Naive thymus-derived CD8-positive, alpha-beta T cell (primary cell): ENCODE results near the gene MYD88. TPM values are rescaled to one million over a fixed set of nuclear protein-coding genes. Genes with fewer than 3 reads are reported as not detected.
A peak's percentile ranks its signal among the peaks of the same experiment; 100 is the strongest.

ENCODE experiments used
- ATAC-seq, 2 donors: fragments of 150-1000 bp; cut with Tn5 transposase in 1 of 2; sonication (Bioruptor Pico), chemical (Tn5 transposase) in 1 of 2; 1 replicate in 1 of 2; 2 replicates in 1 of 2; pipeline ENCODE4 v1.10.0; 2021; ENCODE audit warnings: mild to moderate bottlenecking in 2 of 2, moderate library complexity in 2 of 2
- POLR2A ChIA-PET: fragments of 350-600 bp; sonication (Branson Sonifier 250); formaldehyde crosslinking; loops from one replicate; lab custom pipeline; 2021; ENCODE audit warnings: antibody characterized with exemption; lab: Charles Lee
- DNase-seq, 10 donors: peaks; one replicate each; pipeline versions ENCODE4 v3.0.0 to v3.0.0-alpha.2; 2020 to 2022
- H3K27ac Mint-ChIP-seq, 10 donors: one replicate each; pipeline ENCODE4 v1.8.0; 2020 to 2022; ENCODE audit warnings: mild to moderate bottlenecking in 10 of 10, mixed read lengths in 10 of 10, moderate library complexity in 4 of 10, inconsistent platforms in 1 of 10
- H3K27me3 Mint-ChIP-seq, 5 donors: one replicate each; pipeline ENCODE4 v1.8.0; 2021 to 2022; ENCODE audit warnings: mixed read lengths in 5 of 5
- H3K36me3 Mint-ChIP-seq, 3 donors: one replicate each; pipeline ENCODE4 v1.8.0; 2020 to 2022; ENCODE audit warnings: mixed read lengths in 3 of 3, mild to moderate bottlenecking in 2 of 3, inconsistent platforms in 1 of 3
- H3K4me1 Mint-ChIP-seq, 4 donors: one replicate each; pipeline ENCODE4 v1.8.0; 2021 to 2022; ENCODE audit warnings: mixed read lengths in 4 of 4
- H3K4me3 Mint-ChIP-seq, 10 donors: one replicate each; pipeline ENCODE4 v1.8.0; 2020 to 2022; ENCODE audit warnings: mild to moderate bottlenecking in 10 of 10, mixed read lengths in 10 of 10, moderate library complexity in 6 of 10, inconsistent platforms in 1 of 10
- H3K9me3 Mint-ChIP-seq, 9 donors: one replicate each; pipeline ENCODE4 v1.8.0; 2020 to 2022; ENCODE audit warnings: mixed read lengths in 9 of 9, mild to moderate bottlenecking in 3 of 9, inconsistent platforms in 1 of 9, moderate library complexity in 1 of 9
- polyA plus RNA-seq, 3 donors: library from polyadenylated mRNA; unstranded; fragments of 300-500 nt; fragmentation: Illumina TruSeq; gene quantifications; one replicate each; pipeline ENCODE4 v1.2.3, GENCODE V29; 2021
- total RNA-seq, 8 experiments: library from RNA in 2 of 8; stranded (reverse) in 2 of 8; gene quantifications; one replicate each; pipeline ENCODE4 v1.2.3 and lab custom pipeline; 2021 to 2026

MYD88 gene
- total and polyA plus RNA-seq, 5 experiments from 2014 or later = 40.6 to 73.9 (median 54.5) TPM

DNA sequence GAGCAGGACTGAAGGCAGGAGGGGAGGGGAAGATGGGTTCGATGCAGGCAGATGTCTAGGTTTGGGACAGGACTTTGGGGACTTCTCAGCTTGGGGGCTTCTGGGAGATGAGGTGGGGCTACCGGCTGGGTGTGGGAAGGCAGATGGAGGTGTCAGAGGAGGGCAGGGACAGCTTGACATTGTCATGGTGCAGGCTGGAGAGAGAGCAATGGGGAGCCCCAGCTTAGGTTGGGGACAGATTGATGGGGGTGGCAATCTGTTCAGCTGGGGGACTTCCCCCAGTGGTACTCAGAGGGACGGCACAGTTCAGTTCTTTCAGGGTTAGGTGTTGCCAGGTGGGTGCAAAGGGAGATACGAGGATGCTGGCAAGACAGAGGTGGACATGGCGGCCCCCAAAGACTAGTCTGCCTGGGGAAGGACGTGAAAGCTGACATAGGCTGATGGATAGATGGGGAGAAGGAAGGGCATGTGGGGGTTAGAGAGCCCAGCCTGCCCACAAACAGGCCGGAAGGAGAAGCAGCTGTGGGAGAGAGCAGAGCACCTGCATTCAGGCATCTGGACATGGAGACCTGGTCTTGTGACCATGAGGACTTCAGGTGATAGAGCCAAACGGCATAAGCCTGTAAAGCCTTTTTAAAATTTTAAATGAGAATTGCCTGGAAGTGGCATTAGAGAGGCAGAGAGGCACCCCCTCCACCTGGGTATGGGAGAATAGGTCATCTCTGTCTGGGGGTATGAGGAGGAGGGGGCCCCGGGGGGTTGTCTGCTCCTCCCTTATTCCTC, 22.6 kb upstream of the MYD88 start:
- DNase-seq = peak in 1 of 10 donors; percentile 22
- H3K9me3 Mint-ChIP-seq = no peaks in the 10 kb centered on the region
- H3K36me3 Mint-ChIP-seq = peaks cover 0 to 6% (median 0%) of the 10 kb centered on the region in 3 donors
- H3K27me3 Mint-ChIP-seq = no peaks in the 10 kb centered on the region
- H3K27ac Mint-ChIP-seq = peak overlapping the region in 3 of 10 donors; percentile 52 to 85 (median 63)
- no peak overlapping the region for H3K4me3 Mint-ChIP-seq
- ATAC-seq = no peak
- peaks cover 6 to 17% (median 13%) of the 10 kb centered on the region in 4 donors for H3K4me1 Mint-ChIP-seq
- POLR2A ChIA-PET = no interaction called here

GRCh38 chr3:38116471-38117162, 21.8 kb upstream of the MYD88 start:
- POLR2A ChIA-PET = interaction anchor here (1.0 kb wide), 1 partner anchor 20 kb away, joined by 5 read pairs; the partner anchor contains the start of gene ACAA1

DNA sequence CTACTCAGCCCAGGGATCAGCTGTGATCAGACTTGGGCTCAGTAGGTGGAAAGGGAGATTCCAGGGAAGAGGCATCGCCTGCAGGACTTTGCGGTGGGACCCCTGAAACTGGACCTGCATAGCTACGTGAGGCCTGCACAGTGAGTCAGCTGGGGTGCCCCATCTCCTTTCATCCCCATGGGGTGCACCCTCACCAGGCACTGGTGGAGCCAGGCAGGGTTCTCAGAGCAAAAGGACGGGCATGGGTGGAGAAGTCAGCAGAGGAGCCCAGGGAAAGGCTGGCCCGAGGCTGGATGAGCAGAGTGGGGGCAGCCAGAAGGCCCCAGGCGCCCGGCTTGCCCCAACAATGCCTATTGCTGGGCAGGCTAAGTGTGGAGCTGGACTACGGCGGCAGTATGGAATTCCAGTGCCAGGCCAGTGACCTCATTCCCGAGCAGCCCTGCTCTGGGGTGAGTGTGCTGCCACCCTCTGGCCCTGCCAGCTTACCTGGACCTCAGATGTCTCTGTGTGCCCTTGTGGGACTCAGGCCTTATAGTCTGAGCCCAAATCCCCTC, 21.2 kb upstream of the MYD88 start:
- H3K4me1 Mint-ChIP-seq = peaks cover 6 to 16% (median 13%) of the 10 kb centered on the region in 4 donors
- H3K9me3 Mint-ChIP-seq = no peaks in the 10 kb centered on the region
- DNase-seq (peak in 1 of 10 donors; percentile 49), ATAC-seq (no peak)
- H3K36me3 Mint-ChIP-seq = peaks cover 0 to 12% (median 0%) of the 10 kb centered on the region in 3 donors
- H3K4me3 Mint-ChIP-seq = no peak overlapping the region
- no peaks in the 10 kb centered on the region for H3K27me3 Mint-ChIP-seq
- no peak overlapping the region for H3K27ac Mint-ChIP-seq
- POLR2A ChIA-PET = interaction anchor here (1.0 kb wide), 1 partner anchor 20 kb away, joined by 5 read pairs; the partner anchor contains the start of gene ACAA1

More at GRCh38 chr3:38116471-38117162, 21.8 kb upstream of the MYD88 start:
- Mint-ChIP-seq H3K27ac (peak overlapping the region in 1 of 10 donors; percentile 52), H3K9me3 (no peaks in the 10 kb centered on the region), H3K36me3 (peaks cover 0 to 9% (median 0%) of the 10 kb centered on the region in 3 donors), H3K4me3 (no peak overlapping the region), H3K4me1 (peaks cover 6 to 16% (median 13%) of the 10 kb centered on the region in 4 donors), H3K27me3 (no peaks in the 10 kb centered on the region)
- DNase-seq (peak in 1 of 10 donors; percentile 42), ATAC-seq (no peak)

GRCh38 chr3:38117748-38118420, 20.6 kb upstream of the MYD88 start:
- Mint-ChIP-seq H3K36me3 (peaks cover 0 to 19% (median 0%) of the 10 kb centered on the region in 3 donors), H3K9me3 (no peaks in the 10 kb centered on the region), H3K4me1 (peaks cover 6 to 16% (median 13%) of the 10 kb centered on the region in 4 donors), H3K27me3 (no peaks in the 10 kb centered on the region), H3K27ac (peak overlapping the region in 9 of 10 donors; percentile 9 to 66 (median 48)), H3K4me3 (no peak overlapping the region)
- POLR2A ChIA-PET = interaction anchor here (0.6 to 1.4 kb wide), 2 partner anchors 19 to 113 kb away, joined by 3 to 4 read pairs; partner anchors contain the start of gene ACAA1
- DNase-seq = peak; percentile 52 to 83 (median 71)
- ATAC-seq = peak; percentile 92 to 94

DNA sequence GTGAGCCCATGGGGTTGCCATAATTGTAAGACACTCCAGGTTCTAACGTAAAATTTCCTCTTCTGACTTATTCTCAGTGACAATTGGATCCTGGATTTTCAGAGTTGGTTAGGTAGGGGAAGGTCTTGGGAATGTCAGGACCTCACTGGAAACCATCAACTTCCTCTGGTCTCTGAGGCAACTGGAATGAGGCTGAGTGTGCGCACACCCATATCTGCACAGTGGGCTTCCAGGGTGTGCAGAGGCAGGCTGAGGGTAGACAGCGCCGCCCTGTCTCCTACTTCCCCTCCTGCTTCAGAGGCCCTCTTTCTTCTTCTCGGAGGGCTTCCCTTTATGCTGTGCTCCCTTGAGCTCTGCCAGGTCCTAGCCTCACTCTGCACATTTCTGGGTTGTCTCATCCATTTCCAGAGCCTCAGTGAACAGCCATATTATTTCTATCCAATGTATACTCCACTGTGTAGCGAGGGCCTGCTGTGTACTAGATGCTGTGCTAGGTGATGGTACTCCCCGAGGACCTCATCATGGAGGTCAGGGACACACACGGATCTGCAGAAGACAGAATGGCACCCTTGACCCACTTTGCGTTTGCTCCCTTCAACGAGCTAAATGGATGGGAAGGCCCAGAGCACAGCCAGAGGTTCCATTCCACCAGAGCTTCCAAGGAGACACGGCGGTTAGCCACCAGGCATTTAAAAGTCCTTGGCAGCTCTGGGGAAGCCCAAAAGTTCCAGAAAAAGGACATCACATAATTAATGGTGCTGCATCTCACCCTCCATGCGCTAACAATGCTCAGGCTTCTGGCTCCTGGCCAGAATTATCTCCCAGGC, 19.8 kb upstream of the MYD88 start:
- ATAC-seq (no peak), DNase-seq (peak in 1 of 10 donors; percentile 56)
- H3K36me3 Mint-ChIP-seq = peaks cover 0 to 25% (median 0%) of the 10 kb centered on the region in 3 donors
- POLR2A ChIA-PET = interaction anchor here (0.6 to 1.4 kb wide), 2 partner anchors 19 to 112 kb away, joined by 3 to 4 read pairs; partner anchors contain the start of gene ACAA1
- H3K9me3 Mint-ChIP-seq = no peaks in the 10 kb centered on the region
- no peak overlapping the region for H3K4me3 Mint-ChIP-seq
- H3K27me3 Mint-ChIP-seq = no peaks in the 10 kb centered on the region
- H3K4me1 Mint-ChIP-seq = peaks cover 6 to 16% (median 13%) of the 10 kb centered on the region in 4 donors
- H3K27ac Mint-ChIP-seq = peak overlapping the region in 8 of 10 donors; percentile 25 to 91 (median 61)

DNA sequence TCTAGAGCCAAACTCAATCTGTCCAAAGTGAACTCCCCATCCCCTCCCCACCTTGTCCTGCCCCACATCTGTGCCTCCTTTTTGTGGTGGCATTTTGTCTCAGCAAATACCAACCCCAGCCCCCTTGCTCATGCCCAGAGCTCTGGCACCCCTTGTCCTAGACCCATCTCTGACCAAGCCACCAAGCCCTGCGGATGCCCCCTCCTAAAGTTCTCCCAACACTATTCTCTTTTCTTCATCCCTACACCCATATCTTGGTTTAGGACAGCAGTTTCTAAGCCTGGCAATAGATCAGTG, 19.3 kb upstream of the MYD88 start:
- Mint-ChIP-seq H3K9me3 (no peaks in the 10 kb centered on the region), H3K27me3 (no peaks in the 10 kb centered on the region), H3K36me3 (peaks cover 0 to 31% (median 0%) of the 10 kb centered on the region in 3 donors), H3K4me3 (no peak overlapping the region), H3K27ac (peak overlapping the region in 6 of 10 donors; percentile 46 to 91 (median 67)), H3K4me1 (peaks cover 6 to 16% (median 13%) of the 10 kb centered on the region in 4 donors)
- ATAC-seq = no peak
- POLR2A ChIA-PET = interaction anchor here (1.4 kb wide), 1 partner anchor 18 kb away, joined by 4 read pairs; the partner anchor contains the start of gene ACAA1
- DNase-seq = no peak

- H3K4me1 Mint-ChIP-seq = peaks cover 10 to 19% (median 14%) of the 10 kb centered on the region in 4 donors
- H3K27me3 Mint-ChIP-seq = no peaks in the 10 kb centered on the region
- peak overlapping the region in 7 of 10 donors; percentile 58 to 91 (median 71) for H3K27ac Mint-ChIP-seq
- no peaks in the 10 kb centered on the region for H3K9me3 Mint-ChIP-seq
- POLR2A ChIA-PET = interaction anchor here (0.6 kb wide), 1 partner anchor 78 kb away, joined by 3 read pairs; no protein-coding TSS in a partner anchor
- DNase-seq (peak in 1 of 10 donors; percentile 60), ATAC-seq (no peak)
- peaks cover 0 to 40% (median 0%) of the 10 kb centered on the region in 3 donors for H3K36me3 Mint-ChIP-seq
- H3K4me3 Mint-ChIP-seq = no peak overlapping the region
These were observed 18.4 kb upstream of the MYD88 start for GRCh38 chr3:38119821-38120692.

GRCh38 chr3:38120693-38121450, 17.6 kb upstream of the MYD88 start:
- no peak overlapping the region for H3K4me3 Mint-ChIP-seq
- DNase-seq (no peak), ATAC-seq (no peak)
- H3K36me3 Mint-ChIP-seq = peaks cover 0 to 48% (median 5%) of the 10 kb centered on the region in 3 donors
- no peaks in the 10 kb centered on the region for H3K27me3 Mint-ChIP-seq
- peaks cover 5 to 20% (median 15%) of the 10 kb centered on the region in 4 donors for H3K4me1 Mint-ChIP-seq
- no peaks in the 10 kb centered on the region for H3K9me3 Mint-ChIP-seq
- peak overlapping the region in 6 of 10 donors; percentile 53 to 91 (median 76) for H3K27ac Mint-ChIP-seq
- POLR2A ChIA-PET = interaction anchor here (0.6 kb wide), 1 partner anchor 79 kb away, joined by 3 read pairs; no protein-coding TSS in a partner anchor

DNA sequence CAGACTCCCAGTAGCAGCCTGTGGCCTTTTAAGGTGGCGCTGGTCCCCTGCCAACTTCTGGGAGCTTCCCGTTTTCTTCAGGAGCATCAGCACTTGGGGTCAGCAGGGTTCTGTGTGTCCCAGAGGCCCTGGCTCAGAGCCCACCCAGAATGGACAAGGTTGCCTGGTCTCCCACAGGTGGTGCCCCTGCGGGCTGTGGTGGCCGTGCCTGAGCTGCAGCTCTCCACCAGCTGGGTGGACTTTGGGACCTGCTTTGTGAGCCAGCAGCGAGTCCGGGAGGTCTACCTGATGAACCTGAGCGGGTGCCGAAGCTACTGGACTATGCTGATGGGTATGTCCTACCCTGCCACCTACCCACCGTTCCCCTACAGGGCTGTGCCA, 17.0 kb upstream of the MYD88 start:
- Mint-ChIP-seq H3K9me3 (no peaks in the 10 kb centered on the region), H3K36me3 (peaks cover 0 to 53% (median 6%) of the 10 kb centered on the region in 3 donors), H3K4me3 (no peak overlapping the region), H3K27me3 (no peaks in the 10 kb centered on the region), H3K4me1 (peaks cover 3 to 20% (median 15%) of the 10 kb centered on the region in 4 donors), H3K27ac (no peak overlapping the region)
- ATAC-seq = no peak
- DNase-seq = no peak
- POLR2A ChIA-PET = no interaction called here
